NCI-H526 treated with DMSO at 0.1 percent for 48 hours (cell line): ENCODE results near the gene ATG10.
"Not testable (repeated sequence)": the region's sequence is repeated elsewhere in the genome, so short reads cannot be mapped to it uniquely, and the experiment has no call there.

Experiments
- DNase-seq: peaks from one replicate; lab custom pipeline; 2025; lab: John Stamatoyannopoulos, UW

The ATG10 gene

DNA sequence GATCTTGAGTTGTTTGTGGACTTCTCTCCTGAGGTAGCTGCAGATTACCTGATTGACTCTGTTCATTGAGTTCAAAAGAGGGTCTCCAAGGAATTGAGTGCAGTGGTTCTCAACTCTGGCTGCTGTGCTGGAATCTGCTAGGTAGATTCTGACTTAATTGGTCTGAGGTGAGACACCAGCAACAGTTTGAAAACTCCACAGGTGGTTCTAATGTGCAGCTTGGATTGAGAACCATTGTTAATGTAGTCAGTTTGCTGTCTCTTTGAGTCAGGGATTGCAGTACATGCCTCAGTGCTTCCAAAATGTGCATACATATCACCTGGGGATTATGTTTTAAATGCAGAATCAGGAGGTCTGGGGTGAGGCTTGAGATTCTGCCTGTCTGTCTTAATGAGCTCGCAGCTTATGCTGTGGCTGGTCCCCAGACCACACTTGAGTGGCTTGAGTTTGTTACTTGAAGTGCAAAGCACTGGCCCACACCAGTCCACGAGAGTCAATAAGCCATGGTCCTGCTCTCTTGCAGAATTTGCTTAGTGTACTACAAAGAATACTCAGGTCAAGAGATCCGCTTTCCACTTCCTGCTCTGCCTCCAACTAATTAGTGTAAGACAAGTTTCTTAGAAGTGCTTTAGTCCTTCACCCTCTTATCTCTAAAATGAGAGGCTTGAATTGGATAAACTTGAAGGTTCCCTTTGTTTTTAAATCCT lies 82.3 kb downstream of the ATG10 start:
- DNase-seq = no peak

DNA sequence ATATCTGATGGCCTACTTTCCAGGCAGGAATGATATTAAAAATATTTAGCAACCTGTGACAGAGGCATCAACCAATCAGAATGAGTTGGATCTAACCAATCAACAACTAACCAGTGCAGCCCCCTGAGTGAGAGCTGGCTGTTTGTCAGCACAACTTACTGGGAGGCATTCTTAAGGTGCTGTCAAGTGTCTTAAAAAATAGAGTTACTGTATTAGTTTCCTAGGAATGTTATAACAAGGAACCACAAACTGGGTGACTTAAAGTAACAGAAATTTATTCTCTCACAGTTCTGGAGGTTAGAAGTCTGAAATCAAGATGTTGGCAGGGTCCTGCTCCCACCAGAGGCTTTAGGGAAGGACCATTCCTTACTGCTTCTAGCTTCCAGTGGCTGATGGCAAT lies 85.2 kb downstream of the ATG10 start:
- no peak for DNase-seq

DNA sequence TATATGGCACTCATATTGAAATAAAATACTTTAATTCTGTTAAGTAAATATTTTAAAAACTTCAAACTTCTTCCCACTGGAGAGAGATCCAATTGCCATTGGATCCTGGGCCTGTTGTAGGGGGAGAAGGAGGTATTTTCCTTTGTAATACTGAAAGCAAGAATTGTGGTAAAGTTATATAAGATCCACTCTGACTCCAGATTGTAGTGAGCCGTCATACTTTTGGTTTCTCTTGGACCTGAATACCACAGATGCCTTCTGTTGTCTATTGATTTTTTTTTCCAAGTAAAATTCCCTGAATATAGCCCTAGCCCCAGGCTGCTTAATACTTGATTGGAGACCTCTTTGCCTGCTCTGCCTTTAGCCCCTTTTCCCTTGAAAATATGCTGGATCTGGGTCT lies 86.9 kb downstream of the ATG10 start:
- no peak for DNase-seq

DNA sequence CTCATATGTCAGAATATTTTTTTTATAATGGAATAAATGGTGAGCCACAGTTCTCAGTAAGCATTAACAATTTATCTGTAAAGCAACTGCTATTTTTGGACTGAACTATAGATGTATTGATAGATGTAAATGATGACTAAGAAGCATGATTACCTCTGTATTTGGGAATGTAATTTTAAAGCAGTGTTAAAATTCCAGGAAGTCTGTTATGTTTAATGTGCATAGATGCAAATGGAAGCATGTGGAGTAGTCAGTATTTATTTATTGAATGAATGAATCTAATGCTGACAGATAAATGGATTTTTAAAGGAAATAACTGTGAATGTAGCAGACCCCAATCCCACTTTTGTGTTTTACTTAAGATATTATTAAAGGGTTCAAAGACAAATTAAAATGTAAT lies 95.0 kb downstream of the ATG10 start:
- no peak for DNase-seq

DNA sequence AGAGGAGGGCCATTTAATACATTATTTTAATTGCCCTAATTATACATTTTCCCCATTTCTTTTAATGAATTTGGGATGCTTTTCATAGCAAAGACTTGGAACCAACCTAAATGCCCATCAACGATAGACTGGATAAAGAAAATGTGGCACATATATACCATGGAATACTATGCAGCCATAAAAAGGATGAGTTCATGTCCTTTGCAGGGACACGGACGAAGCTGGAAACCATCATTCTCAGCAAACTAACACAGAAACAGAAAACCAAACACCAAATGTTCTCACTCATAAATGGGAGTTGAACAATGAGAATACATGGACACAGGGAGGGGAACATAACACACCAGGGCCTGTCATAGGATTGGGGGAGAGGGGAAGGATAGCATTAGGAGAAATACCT lies 96.2 kb downstream of the ATG10 start:
- DNase-seq = not testable (repeated sequence)

DNA sequence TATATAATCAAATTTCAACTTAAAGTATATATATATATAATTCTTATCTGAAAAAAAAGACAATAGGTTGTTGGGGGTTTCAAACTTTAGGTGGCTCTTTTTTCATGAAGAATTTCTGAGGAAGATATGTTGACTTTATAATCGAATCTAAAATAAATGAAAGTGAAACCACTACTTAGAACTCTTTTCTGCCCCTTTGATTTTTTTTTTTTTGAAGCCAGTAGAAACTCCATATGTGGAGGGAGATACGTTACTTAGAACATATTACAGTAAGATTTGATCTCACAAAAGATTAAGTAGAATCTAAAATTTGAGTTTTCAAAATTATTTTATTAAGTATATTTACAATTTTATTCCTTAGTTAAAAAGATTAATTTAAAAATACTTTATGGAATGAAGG lies 96.9 kb downstream of the ATG10 start:
- DNase-seq = no peak

DNA sequence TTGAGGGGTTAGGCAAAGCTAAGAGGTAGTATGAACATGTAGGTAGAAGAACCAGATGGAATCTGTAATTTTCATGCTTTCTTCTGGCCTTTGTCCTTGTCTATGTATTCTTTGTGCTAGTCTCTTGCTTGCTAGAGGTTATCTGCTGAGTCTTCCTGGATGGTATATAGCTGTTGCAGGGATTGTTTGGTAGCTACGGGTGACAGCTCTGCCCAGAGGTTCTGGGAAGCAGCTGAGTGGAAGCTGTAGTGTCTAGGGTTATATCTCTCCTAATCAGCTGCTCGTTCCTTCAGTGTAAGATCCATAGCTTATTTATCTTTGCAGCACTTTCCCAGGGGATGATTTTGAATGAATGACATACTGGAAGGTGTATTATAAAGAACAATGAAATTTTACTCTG lies 100.3 kb downstream of the ATG10 start:
- no peak for DNase-seq

DNA sequence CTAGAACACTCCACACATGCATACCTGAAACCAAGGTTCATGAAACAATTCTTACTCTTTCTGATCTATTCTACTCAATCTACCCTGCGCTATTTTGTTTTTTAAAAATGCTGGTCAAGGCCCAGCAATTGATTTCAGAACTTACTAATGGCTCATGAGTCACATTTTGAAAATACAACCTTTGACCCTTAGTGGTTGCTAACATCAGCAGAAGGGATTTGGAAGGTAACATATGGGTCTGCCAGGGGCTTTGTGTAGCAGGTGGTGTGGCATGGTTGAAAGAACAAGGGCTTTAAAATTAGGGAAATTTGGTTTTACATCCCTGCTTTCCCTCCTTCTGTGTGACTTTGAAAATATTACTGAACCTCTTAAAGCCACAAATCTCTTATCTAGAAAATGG lies 101.4 kb downstream of the ATG10 start:
- DNase-seq = no peak

DNA sequence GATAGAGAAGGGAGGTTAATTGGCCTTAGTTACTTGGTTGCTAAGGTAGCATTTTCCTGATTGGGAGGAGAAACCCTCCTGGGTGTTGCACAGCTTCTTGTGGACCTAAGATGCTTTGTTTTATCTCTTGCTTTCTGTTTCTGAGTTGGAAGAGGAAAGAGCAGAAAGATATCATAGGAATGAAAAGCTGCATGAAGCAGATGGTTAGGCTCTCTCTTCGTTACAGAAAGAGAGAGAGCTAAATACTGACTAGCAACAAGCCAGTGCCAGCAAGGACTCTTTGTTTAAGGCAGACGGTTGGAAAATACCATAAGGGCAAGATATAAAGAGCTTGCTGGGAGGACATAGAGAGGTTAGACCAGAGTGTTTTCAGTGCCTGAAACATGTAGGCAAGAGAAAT lies 103.1 kb downstream of the ATG10 start:
- DNase-seq = no peak

DNA sequence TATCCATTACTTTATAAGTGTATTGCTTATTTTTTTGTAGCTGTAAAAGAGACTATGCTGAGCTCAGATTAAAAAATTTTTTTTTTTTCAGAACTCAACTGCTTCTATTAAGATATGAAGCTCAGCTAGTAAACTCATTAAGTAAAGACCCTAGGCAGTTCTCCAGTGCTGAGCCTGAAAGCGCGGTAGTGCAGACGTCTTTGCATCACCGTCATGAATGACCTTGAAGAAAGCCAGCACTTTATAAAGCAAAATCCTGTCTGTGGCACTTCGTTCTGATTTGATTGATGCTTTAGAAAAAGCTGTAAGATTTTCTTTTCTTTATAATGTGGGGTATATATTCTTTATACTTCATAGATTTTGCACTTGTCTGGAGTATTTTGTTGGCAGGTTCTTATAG lies 105.7 kb downstream of the ATG10 start:
- no peak for DNase-seq

DNA sequence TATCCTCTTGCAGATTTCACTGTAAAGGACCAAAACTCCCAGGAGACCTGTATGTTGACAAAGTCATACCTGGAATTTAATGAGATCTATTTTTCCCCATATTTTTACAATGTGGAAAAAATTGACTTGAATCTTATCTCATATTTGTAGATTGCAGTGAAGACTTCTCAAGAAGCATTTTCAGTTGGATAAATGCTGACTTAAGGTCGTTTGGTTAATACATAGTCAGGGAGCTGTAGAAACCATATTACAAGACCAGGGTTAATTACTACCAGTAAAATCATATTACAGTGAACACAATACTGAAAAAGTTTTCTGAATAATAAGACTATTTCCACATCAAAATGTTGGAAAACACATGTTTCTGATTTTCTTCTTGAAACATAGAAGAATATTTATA lies 119.8 kb downstream of the ATG10 start:
- DNase-seq = no peak

DNA sequence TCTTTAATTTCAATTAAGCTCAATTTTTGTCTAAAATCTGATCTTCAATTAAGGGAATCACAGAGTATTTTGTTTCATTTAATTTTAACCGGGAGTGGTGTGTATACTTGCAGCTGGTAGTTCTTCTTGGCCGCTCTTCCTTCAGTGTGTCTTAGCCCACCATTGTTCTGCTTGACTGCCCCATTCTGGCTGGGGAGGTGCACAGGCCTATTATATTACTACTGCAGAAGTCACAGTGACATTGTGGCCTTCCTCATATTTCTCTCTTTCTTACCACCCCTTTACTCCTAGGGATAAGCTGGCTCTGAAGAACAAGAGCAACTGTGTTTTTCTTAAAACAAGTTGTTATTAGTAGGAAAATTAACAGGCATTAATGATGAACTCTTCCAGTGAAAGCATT lies 123.7 kb downstream of the ATG10 start:
- no peak for DNase-seq

DNA sequence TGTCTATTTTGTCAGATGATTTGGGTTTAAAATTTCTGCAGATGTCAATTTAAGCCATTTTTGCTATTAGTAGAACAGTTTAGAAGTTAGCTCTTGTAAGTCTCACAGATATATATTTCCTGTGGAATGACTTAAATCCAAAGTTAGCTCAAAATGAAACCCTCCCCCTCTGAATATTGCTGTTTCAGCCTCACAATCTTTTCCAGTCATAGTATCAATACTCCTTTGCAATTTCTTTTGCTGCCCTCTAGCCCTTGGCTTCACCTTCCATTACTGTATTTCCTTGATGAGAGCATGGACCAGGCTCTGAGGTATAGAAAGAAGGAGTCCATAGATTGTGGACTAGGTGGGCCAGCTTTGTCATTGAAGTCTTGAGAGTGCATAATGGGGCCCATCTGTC lies 124.4 kb downstream of the ATG10 start:
- no peak for DNase-seq

DNA sequence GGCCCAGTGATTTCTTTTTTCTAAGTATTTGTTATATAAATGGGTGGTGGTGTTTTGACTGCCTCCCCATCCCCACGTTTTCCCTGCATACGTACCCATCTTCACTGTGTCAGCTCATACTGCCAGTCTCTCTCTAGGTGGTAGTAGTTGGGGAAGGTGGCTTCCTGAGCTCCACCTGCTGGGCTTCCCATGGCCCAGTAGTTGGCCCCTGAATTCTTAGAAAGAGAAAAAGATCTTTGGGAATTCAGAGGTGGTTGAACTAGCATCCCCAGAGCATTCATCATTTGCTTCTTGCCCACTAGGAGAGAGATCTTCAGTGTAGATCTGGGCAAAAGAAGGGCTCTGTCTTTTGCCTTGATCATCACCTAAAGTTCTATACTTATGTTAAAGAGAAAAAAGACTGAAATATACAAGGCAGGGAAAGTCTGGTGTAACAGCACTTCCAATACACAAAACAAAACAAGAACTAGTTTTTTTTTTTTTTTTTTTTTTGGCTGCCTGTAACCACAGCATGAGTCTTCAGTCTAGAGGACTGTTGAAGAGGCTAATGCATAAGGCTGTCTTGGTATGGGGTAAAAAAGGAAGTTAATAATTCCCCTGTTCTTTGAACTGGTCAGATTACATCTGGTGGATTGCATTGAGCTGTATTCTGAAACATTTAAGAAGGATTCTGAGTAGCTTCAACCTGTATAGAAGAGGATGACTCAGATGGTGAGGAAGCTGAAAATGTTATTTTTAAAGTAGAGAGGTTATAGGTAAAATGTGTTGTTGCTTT lies 128.7 kb downstream of the ATG10 start:
- DNase-seq = no peak

DNA sequence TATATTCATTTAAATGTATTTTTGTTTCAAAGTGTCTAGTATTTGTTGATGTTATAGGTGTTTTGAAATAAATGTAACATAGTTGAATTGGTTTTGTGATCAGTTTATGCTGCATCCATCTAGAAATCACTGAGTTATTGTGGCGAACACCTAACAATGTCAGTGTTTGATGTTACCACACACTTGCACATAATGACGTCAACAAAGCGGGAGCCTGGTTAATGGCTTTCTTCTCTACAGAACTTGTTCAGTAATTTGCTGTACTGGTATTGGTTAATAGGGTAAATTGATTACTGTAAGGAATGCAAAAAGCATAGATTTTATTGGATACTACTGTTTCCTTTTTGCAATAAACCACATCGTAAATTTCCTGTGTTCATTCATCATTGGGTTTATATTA lies 133.0 kb downstream of the ATG10 start:
- no peak for DNase-seq

DNA sequence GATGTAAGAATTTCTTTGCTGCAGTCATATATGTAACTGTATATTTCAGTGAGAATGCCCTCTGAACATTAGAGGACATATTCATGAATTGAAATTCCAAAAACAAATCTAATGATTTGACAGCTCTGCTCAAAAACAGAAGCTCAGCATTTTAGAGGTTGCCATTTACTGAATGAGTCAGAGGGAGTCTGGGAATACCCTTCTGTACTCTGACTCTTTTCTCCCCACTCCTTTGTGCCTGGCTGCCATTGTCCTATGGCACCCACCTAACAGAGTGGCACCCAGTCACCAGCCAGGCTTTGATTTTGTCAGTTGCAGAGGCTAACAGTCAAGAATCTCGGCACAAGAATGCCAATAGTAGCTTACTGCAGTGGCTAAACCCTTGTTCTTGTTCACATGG lies 133.6 kb downstream of the ATG10 start:
- DNase-seq = no peak

DNA sequence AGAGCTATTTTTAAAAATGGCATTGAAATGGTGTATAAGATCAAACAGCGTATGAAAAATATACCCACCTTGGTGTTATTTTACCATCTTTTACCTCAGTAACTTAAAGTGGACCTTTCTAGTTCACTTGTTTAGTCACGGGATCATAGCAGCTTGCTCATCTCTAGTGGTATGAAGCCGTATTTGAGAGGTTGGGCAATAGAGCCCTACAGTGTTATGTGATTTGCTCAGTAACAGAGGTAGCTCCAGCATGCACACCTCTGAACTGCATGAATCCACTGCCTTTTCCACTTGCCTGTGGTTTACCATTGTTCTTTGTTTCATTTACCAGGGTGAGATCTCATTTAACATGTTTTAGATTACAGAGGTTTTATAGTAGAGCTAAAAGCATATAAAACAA lies 134.4 kb downstream of the ATG10 start:
- peak; percentile 89 for DNase-seq

DNA sequence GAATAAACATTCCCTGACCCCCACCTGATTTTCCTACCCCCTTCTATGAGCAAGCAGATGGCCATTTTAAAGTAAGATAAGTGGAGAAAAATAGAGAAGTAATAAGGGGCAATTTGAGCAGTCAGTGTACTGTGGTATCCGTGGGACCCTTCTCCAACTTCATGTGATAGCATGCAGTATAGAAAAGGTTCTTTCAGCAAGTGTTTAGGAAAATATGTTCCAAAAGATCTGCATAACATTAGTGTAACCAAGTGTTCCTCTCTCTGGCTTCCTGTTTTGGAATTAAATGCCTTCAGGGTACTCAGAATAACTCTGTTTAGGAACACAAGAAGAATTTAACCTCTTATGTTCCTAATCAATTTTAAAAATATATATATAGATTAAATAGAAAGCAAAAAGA lies 134.9 kb downstream of the ATG10 start:
- peak; percentile 78 for DNase-seq

DNA sequence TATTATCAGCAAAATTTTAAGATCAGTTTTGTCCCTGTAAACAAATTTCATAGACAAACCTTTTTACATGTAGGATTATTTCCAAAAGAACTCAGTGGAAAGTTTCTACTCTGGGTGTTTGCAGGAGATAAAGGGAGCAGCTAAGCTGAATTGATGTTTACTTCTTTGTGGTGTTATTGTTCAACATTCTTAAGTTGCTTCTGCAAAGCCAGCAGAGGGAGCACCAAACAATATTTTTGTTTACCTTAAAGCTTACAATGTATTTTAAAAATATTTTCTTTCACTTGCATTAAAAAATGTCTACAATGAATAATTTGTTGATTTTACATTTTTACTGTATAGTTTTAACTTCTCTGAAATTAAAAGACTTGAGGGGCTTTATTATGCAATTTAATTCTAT lies 135.4 kb downstream of the ATG10 start:
- DNase-seq = no peak

DNA sequence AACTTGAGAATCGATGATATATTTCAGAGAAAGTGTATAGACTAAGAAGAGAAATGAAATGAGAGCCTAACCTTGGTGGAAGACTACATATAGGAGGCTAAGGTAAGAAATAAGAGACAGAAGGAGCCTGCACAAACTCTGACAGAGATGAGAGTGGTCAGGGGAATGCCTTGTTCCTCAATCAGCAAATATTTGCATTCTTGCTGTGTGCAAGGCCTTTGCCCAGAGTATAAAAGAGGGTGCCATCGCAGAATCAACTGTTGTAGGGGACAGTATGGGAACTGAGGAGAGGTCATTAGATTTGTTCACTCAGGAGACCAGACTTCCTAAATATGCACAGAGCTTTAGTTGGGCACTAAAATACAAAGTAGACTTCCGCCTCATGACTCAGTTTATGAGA lies 137.2 kb downstream of the ATG10 start:
- DNase-seq = no peak

DNA sequence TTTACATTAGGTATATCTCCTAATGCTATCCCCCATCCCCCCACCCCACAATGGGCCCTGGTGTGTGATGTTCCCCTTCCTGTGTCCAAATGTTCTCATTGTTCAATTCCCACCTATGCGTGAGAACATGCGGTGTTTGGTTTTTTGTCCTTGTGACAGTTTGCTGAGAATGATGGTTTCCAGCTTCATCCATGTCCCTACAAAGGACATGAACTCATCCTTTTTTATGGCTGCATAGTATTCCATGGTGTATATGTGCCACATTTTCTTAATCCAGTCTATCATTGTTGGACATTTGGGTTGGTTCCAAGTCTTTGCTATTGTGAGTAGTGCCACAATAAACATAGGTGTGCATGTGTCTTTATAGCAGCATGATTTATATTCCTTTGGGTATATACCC lies 138.1 kb downstream of the ATG10 start:
- not testable (repeated sequence) for DNase-seq

DNA sequence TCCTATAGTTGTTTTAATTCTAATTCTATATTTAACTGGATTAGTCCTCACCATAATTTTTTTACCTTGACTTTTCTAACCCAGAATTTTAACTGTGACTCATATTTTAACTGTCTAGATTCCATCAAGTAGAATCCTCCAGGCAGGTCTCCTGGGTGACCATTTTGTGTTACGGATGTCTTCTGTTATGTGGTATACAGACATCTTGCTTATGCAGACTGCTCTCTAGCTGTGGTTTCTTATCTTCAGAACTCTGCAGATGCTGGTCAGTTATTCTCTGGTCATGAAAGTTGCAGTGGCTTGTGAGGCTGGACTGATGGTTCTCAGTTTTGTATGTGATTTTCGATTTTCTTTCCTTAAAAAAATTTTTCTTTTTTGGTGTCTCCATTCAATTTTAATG lies 139.4 kb downstream of the ATG10 start:
- DNase-seq = no peak

DNA sequence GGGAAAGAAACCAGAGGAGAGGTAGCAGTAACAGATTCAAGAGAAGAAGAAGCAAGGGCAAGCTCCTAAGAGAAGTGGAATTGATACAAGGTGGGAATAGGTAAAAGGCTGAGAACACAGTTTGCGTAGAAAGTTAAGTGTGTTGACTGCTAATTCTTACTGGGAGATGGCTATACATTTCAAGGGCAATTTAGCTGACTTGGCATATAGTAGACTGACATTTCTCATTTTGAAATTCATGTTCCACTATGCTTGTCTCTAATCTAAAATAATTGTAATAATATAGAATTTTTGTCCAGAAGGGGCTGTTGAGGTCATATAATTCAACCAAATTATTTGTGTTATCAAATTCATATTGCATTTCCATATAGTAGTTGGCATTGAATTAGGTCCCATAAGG lies 144.0 kb downstream of the ATG10 start:
- no peak for DNase-seq

DNA sequence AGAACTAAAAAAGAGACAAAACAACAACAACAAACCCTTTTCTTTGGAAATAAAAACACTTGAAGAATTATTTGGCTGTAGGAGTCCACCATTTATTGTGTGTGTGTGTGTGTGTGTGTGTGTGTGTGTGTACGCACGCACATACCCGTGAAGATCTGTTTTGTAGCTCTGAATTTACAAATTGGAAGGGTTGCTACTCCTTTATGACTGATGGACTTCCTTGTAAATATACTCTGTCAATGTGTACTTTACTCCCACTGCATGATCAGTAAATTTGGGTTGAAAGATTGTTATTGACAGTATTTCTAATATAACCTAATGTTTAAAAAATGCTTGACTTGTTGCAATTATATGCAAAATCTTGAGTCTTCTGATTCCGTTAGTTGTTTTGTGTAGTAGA lies 148.1 kb downstream of the ATG10 start:
- DNase-seq = no peak
